Fibroblast of lung (primary cell): ENCODE results near the gene TMPRSS11F. TPM values are rescaled to one million over a fixed set of nuclear protein-coding genes. Genes with fewer than 3 reads are reported as not detected.

ENCODE experiments used
- DNase-seq, 2 donors: peaks; one replicate each; pipeline versions ENCODE4 v3.0.0 to v3.0.0-alpha.2; 2010; ENCODE audit warnings: low read depth in 2 of 2
- H2AFZ ChIP-seq: 2 replicates; pipeline ENCODE4 v1.5.1; 2012; ENCODE audit warnings: low read length, control low read depth, inconsistent platforms
- H3K27ac ChIP-seq: 2 replicates; pipeline ENCODE4 v1.5.1; 2011; ENCODE audit warnings: low read length, control low read depth; ENCODE audit not compliant: insufficient read depth
- H3K27me3 ChIP-seq: 2 replicates; pipeline ENCODE4 v1.5.1; 2011; ENCODE audit warnings: mild to moderate bottlenecking, low read length; ENCODE audit not compliant: control insufficient read depth, insufficient read depth
- H3K36me3 ChIP-seq: 2 replicates; pipeline ENCODE4 v1.5.1; 2011; ENCODE audit warnings: low read length; ENCODE audit not compliant: control insufficient read depth, insufficient read depth
- H3K4me1 ChIP-seq: 2 replicates; pipeline ENCODE4 v1.5.1; 2011; ENCODE audit warnings: low read length; ENCODE audit not compliant: control insufficient read depth, insufficient read depth; ENCODE audit errors: extremely low read depth
- H3K4me2 ChIP-seq: 2 replicates; pipeline ENCODE4 v1.5.1; 2011; ENCODE audit warnings: low read length, control low read depth; ENCODE audit not compliant: insufficient read depth; ENCODE audit errors: extremely low read depth
- H3K4me3 ChIP-seq, 4 experiments: fragments of 200-600 bp in 1 of 4; sonication (generic) in 1 of 4; replicated peaks in 1 of 4; 2 replicates each; pipeline ENCODE4 v1.5.1; 2011 to 2016; ENCODE audit warnings: low read length in 4 of 4, low read depth in 3 of 4, mild to moderate bottlenecking in 3 of 4, control low read depth in 2 of 4, inconsistent platforms in 1 of 4, mixed read lengths in 1 of 4; ENCODE audit not compliant: insufficient read depth in 1 of 4; ENCODE audit errors: control extremely low read depth in 1 of 4
- H3K79me2 ChIP-seq: 2 replicates; pipeline ENCODE4 v1.5.1; 2012; ENCODE audit warnings: mild to moderate bottlenecking, low read length, inconsistent platforms; ENCODE audit not compliant: control insufficient read depth, insufficient read depth
- H3K9ac ChIP-seq: 2 replicates; pipeline ENCODE4 v1.5.1; 2011; ENCODE audit warnings: mild to moderate bottlenecking, low read length, control low read depth; ENCODE audit not compliant: insufficient read depth
- H3K9me3 ChIP-seq: 2 replicates; pipeline ENCODE4 v1.5.1; 2012; ENCODE audit warnings: low read depth, low read length; ENCODE audit not compliant: control insufficient read depth, insufficient read depth
- H4K20me1 ChIP-seq: 2 replicates; pipeline ENCODE4 v1.5.1; 2011; ENCODE audit warnings: low read length; ENCODE audit not compliant: control insufficient read depth, insufficient read depth; ENCODE audit errors: extremely low read depth
- CTCF ChIP-seq, 2 donors: IDR thresholded peaks in 1 of 2; conservative IDR thresholded peaks in 1 of 2; 1 replicate in 1 of 2; 2 replicates in 1 of 2; pipeline ENCODE4 v1.5.1; 2011 to 2012; ENCODE audit warnings: low read length in 2 of 2, control low read depth in 1 of 2, inconsistent platforms in 1 of 2, low read depth in 1 of 2, mild to moderate bottlenecking in 1 of 2
- EZH2 ChIP-seq: IDR thresholded peaks from 2 replicates; pipeline ENCODE4 v1.5.1; 2012; ENCODE audit warnings: low read length, control low read depth, mild to moderate bottlenecking; ENCODE audit errors: missing control alignments
- polyA plus RNA-seq, 2 donors: library from polyadenylated mRNA; depleted of rRNA in 1 of 2; stranded (reverse) in 1 of 2; unstranded in 1 of 2; fragments of >200 nt; gene quantifications; 2 replicates each; pipeline ENCODE4 v1.2.1, GENCODE V29; 2011 to 2012; ENCODE audit warnings: missing spikeins in 1 of 2
- total RNA-seq: library from RNA; depleted of rRNA; stranded (reverse); fragments of >200 nt; gene quantifications from 2 replicates; pipeline ENCODE4 v1.2.1, GENCODE V29; 2014

TMPRSS11F gene
- total and polyA plus RNA-seq, 2 donors (not counting 1 experiment from before 2014, with no cell fraction given), result not detected

DNA sequence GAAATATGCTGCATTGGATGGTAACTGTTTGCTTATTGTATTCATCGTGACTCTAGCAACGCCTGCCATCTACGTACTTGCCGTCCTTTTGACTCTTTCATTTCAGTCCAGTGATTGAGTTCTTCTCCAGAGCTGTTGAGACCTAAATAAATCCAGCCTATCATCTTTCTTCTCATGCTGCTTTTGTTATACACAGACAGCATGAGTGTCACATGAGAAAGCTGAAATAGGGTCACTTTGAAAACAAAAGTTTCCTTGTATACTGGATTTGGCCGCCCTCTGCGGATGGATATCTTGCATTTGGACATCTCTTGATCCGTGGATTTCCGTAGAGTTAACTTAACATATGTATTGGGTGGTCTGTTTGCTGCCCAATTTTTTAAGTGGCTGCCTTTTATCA is 67.2 kb downstream of the TMPRSS11F start:
- Histone ChIP-seq H3K9ac (no peak overlapping the region), H3K4me1 (no peaks in the 10 kb centered on the region), H3K36me3 (no peaks in the 10 kb centered on the region), H3K9me3 (no peaks in the 10 kb centered on the region), H3K4me2 (no peak overlapping the region), H4K20me1 (no peaks in the 10 kb centered on the region), H2AFZ (no peak overlapping the region), H3K4me3 (no peak overlapping the region), H3K79me2 (no peaks in the 10 kb centered on the region), H3K27me3 (no peaks in the 10 kb centered on the region), H3K27ac (no peak overlapping the region)
- DNase-seq, result no peak
- TF ChIP-seq CTCF (conservative IDR thresholded peaks at IDR 0.05 in 1 of 2, IDR thresholded peaks at IDR 0.05 in 1 of 2; ENCODE audit: low read depth in 1 of 2, low read length in 2 of 2), result no peak
- TF ChIP-seq EZH2, result no peak

DNA sequence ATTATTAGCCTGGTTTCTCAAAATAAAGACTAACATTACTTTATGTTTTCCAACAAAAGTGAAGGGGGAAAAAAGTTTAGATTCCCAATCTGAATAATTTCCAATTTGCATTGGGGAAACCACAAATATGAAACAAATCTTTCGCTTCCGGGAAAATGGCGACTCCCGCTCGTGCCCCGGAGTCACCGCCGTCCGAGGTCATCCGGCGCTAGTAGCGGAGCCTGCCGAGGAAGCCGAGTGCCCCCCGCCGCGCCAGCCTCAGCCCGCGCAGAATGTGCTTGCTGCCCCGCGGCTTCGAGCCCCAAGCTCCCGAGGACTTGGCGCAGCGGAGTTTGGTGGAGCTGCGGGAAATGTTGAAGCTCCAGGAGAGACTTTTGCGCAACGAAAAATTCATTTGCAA is 91.4 kb downstream of the TMPRSS11F start:
- TF ChIP-seq EZH2 (no peak), CTCF (conservative IDR thresholded peaks at IDR 0.05 in 1 of 2, IDR thresholded peaks at IDR 0.05 in 1 of 2; ENCODE audit: low read depth in 1 of 2, low read length in 2 of 2) (no peak)

DNA sequence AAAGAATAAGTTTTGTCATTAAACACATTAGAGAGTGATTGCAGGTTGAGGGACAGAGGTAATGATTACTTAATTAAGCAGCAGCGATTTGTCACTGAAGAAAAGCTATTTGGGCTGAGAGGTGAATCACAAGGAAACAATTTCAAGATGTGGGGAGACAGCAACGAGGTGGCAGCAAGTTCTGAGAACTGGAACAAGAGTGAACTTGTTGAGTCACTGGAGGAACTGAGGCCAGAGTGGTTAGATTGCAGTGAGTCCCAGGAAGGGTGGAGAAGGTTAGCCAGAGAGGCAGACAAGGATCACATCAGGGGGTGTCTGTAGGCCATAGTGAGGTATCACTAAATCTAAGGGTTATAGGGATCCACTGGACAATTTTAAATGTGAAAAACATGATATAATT is 108.5 kb downstream of the TMPRSS11F start:
- Histone ChIP-seq H3K27me3 (no peaks in the 10 kb centered on the region), H4K20me1 (no peaks in the 10 kb centered on the region), H3K27ac (no peak overlapping the region), H3K4me2 (no peak overlapping the region), H3K79me2 (no peaks in the 10 kb centered on the region), H2AFZ (no peak overlapping the region), H3K9ac (no peak overlapping the region), H3K9me3 (no peaks in the 10 kb centered on the region), H3K4me1 (no peaks in the 10 kb centered on the region), H3K4me3 (no peak overlapping the region), H3K36me3 (no peaks in the 10 kb centered on the region)
- peak in 1 of 2 donors; percentile 86 for DNase-seq
- TF ChIP-seq EZH2 (no peak), CTCF (conservative IDR thresholded peaks at IDR 0.05 in 1 of 2, IDR thresholded peaks at IDR 0.05 in 1 of 2; ENCODE audit: low read depth in 1 of 2, low read length in 2 of 2) (no peak)

More for the DNA sequence above, 91.4 kb downstream of the TMPRSS11F start:
- Histone ChIP-seq H2AFZ (no peak overlapping the region), H3K36me3 (no peaks in the 10 kb centered on the region), H3K4me2 (no peak overlapping the region), H3K9me3 (no peaks in the 10 kb centered on the region), H3K4me3 (no peak overlapping the region), H3K4me1 (no peaks in the 10 kb centered on the region), H4K20me1 (no peaks in the 10 kb centered on the region), H3K27me3 (no peaks in the 10 kb centered on the region), H3K9ac (no peak overlapping the region), H3K27ac (no peak overlapping the region), H3K79me2 (no peaks in the 10 kb centered on the region)
- DNase-seq, result no peak
